MV-4-11 (cell line): Measurements from ENCODE around the gene PLA2G4F.
A peak's percentile ranks its signal among the peaks of the same experiment; 100 is the strongest.

ENCODE experiments used
- DNase-seq: peaks from one replicate; lab custom pipeline; 2025; lab: John Stamatoyannopoulos, UW

Gene PLA2G4F

DNA sequence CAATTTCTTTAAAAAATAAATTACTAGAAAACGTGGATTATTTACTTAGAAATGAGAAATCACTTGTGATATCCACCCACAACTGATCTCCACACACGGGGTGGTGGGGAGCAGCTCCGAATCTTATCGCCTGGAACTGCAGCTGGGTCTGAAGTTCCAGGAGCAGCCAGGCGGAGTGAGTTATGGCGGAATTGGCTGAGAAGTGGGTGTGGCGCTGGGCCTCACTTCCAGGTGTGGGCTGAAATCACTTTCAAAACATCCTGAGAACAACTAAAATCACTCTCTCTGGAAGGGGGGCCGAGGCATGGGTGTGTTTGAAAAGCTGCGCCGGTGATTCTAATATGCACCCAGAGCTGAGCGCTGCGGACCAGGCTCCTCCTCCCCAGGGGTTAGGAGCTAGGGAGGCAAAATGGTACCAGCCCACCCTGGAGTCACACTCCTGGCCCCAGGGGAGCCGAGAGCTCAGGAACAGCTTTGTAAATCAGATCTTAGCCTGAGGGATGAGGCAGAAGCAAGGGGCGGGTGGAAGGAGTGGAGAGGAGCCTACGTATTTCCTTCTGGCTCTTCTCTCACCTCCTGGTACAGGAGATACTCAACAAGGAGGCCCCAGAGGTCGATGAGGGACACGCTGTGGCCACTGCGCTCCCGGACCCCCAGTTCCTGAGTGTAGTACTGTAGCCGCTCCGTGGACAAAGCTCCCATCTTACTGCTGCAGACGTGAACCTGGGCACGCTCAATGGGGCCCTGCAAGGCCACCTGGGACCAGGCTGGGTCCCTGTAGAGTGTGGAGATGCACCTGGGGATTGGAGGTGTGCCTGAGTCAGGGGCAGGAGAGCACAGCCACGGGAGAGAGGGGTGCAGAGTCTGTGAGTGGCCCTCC is 9.6 kb downstream of the PLA2G4F start:
- DNase-seq, result no peak

DNA sequence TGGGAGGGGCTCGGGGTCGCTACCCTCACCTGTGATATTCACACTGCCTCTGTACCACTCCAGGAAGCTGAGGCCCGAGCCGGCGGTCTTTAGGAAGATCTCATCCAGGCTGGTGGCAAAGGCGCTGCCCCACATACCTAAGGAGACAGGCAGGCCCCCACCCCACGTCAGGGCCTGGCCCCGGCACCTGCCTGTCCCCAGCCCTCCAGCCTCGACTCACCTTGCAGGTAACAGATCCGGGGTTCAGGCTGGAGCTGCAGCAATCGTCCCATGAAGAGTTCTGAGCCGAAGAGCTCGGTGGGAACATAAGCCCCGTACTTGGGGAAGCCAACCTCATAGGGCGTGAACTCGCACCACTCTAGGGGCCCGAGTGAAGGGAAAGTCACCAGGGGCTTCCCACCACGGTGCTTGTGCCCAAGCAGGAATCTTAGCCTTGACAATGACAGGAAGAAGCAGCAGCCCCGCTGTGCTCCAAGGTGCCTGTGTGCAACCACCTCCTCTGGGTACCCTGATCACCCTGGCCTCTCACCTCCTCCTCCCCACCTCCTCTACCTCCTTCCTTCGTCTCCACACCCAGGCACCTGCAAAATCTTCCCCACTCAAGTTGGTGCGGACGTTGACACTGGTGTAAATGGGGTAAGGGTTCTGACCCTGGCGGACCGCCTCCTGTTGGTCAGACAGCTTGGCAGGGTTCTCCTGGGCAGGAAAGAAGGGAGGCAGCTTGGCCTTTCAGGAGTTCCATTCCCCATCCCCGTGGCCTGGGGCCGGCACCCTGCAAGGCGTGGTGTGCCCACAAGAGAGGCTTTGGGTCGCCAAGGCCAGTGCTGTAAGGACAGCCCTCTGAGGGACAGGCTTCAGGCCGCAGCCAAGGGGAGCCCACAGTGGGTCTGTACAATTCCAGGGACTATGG is 10.6 kb downstream of the PLA2G4F start:
- no peak for DNase-seq

DNA sequence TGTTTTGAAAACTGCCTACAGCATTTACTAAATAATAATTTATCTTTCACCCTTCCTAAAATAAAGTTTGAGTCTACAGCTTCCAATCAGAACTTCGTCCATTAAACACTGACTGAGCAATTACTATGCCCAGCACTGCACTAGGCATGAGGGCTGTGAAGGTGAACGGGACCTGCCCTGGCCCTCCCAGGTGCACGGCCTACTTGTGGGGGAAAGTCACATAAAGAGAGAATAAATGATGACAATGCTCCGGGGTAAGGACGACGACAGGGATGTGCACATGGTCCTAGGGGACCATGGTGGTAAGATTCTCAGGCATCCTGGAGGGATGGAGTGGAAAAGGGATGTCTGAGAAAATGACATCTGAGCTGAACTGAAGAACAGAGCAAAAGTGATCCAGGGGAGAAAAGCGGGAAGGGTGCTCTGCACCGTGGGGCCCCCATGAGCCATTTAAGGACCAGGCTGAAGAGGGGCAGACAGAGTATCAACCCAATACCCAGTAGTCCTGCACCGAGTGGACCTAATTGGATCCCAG is 11.5 kb downstream of the PLA2G4F start:
- DNase-seq, result no peak

DNA sequence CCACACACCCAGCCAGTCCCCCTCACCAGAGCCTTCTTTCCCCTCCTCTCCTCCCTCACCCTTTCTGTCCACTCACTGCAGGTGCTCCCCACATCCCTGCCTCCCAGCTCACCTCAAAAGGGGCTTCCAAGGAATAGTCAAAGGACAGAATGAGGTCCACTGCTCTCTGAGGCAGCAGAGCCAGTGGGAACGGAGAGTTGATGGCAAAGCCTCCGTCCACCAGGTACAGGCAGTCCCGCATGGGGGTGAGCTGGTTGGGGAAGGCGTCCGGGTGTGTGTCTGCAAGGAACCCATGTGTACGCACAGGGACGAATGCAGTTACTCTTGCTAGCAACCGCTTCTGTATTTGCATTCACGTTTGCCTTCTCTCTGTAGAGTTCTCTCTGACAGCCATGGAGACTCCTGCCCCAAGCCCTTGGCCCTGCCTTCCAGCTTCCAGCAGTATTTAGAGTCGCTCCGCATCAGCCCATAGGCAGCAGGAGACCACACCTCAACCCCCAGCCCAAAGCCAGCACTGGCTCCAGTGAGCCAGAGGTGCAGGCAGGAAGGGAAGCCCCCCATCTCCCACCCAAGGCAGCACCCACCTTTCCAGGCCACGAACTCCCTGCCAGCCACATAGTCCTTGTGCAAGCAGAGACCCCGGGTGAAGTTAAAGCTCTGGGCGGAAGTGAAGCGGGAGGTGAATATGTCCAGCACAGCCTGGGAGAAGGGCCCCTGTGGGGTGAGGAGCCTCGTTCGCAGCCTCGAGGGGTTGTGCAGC is 12.4 kb downstream of the PLA2G4F start:
- DNase-seq, result no peak

DNA sequence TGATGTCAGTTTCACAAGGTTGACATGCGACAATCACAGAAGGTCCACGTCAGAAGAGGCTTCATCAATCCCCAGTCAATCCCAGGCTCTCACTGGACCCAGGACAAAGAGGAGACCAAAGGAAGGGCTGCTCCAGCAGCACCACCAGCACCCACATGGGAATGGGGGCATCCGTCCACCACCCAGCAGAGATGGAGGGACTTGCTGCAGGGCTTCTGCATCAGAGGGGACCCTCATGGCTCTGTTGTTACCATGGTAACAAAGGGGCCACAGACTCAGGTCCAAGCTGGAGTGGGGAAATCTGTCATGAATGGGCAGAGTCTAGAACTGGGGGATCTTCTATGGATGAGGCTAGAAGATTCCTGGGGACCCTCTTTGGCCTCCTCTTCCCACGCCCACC is 13.1 kb downstream of the PLA2G4F start:
- no peak for DNase-seq

DNA sequence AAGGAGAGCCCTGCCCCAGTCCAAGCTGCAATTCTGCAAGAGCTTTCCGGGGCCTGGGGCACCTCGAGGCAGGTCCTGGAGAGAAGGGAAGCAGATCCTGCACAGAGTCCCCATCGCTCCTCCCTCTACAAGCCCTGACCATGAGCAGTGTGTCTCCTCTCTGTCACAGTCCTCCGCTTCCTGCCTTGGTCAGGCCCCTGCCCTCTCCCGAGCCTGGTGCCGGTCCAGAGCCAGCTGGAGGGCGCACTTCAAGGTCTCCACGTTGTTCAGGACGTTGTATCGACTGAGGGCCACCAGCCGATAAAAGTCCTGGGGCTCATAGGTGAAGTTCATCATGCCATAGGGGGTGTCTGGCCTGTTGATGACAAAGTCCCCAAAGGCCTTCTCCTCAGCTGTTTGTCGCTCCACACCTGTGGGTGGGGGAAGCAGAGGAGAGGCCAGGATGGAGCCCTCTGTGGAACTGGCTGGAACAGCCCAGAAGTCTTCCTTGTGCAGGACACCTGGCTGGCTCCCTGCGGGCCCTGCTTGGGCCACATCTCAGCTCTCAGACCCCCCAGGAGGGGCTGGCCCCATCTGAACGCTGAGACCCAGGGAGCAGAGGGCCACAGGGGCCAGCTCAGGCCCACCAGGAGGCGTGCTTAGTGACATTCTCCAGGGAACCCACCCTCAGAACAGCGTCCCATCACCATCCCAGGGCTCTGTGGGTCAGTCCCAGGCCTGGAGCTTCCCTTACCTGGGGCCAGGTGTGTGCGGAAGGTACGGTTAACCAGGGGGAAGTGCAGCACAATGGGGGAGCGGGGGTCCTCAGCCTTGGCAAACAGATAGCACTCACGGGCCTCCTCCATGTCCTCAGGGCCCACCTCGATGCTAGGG is 14.4 kb downstream of the PLA2G4F start:
- no peak for DNase-seq

DNA sequence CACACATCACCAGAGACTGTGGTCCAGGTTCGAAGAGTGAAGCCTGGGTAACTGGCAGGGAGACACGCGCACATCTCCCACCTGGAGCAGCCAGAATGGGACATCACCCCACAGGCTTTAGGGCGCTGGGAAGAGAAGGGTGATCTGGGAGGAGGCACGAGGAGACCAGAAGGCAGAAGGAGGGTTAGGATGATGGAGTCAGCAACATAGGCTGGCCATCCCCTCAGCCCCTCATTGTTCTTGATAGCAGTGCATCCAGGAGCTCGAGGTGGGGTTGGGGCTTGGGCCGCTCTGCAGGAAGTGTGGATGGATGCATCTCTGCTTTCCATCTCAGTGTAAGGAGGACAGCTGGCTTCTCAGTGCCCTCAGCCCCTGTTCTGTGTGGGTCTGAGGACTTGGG is 15.2 kb downstream of the PLA2G4F start:
- DNase-seq, result no peak

DNA sequence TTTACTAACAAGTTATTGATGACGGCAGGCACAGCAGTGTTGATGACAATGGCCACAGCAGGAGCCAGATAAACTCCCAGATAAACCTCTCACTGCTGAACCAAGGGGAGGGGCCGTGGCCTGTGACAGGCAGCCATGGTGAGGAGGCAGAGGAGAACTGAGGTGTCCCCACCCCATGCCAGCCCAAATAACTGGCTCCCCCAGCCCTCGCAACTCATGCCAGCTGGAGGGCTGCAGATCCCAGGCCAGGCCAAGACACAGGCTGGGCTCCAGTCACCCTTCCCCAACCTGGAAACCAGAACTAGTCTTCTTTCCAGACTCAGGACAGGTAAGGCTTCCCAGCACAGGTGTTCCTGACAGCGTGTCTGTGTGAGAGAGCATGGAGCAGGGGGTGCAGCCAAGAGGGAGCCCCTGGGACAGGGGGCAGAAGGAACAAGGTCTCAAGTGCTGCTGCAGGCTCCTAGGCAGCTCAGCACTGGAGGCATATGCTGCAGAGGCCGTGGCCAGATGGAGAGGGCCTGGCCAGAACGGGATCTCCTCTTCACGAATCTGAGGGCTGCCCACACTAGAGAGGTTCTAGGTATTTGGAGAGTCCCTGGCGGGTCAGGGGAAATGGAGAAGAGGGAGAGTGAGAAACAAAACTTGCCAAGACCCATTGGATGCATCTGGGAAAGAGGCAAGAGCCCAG is 15.9 kb downstream of the PLA2G4F start:
- no peak for DNase-seq

DNA sequence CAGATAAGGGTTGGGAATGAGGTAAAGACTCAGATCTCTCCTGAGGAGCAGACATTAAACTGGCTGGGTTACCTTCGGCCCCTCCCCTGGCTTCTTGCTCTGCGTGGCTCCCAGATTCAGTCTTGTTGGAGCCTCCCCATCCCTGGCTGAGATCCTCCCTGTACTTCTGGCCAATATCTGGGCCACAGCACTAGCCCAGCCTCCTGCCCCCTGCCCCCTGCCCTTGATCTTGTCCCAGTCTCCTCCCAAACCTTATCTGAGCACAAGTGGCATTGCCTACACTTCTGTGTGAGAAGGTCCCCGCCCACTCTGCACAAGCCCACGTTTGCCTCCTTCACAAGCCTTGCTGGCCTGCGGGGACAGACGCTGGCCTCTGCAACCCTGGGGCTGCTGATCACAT is 16.8 kb downstream of the PLA2G4F start:
- DNase-seq, result no peak

DNA sequence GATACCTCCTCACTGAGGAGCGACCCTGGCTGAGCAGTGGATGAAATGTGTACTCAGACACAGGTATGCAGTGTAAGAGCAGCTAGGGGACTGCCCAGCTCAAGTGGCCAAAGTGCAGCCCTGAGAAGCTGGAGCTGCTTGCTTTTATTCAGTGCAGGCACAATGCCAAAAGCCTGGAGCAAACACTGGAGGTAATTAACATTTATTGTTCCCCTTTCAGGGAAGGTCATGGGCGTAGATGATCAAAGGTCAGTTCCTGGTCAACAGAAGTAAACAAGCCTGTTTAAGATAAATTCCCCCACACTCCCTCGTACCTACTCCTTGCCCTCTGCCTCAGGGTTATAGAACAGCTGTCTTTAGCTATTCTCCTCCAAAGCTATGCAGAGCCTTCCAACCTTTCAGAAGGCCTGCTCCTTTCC is 17.5 kb downstream of the PLA2G4F start:
- DNase-seq, result no peak

DNA sequence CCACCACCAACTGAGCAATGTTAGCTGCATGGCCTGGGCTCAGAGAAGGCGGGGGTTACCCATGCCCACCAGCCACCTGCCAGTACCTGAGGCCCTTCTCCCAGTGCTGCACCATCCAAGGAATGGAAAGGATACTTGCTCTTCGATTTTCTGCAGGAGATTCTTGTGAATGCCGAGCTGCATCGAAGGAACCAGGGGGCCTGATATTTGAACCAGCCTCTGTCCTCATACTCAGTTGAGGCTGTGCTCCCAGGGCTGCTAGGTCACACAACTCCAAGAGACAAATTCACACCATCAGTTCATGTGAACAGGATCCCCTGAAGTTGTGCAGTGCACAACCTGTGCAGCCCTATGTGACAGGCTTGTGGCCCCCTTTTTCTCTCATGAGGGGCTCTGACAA is 18.0 kb downstream of the PLA2G4F start:
- no peak for DNase-seq

DNA sequence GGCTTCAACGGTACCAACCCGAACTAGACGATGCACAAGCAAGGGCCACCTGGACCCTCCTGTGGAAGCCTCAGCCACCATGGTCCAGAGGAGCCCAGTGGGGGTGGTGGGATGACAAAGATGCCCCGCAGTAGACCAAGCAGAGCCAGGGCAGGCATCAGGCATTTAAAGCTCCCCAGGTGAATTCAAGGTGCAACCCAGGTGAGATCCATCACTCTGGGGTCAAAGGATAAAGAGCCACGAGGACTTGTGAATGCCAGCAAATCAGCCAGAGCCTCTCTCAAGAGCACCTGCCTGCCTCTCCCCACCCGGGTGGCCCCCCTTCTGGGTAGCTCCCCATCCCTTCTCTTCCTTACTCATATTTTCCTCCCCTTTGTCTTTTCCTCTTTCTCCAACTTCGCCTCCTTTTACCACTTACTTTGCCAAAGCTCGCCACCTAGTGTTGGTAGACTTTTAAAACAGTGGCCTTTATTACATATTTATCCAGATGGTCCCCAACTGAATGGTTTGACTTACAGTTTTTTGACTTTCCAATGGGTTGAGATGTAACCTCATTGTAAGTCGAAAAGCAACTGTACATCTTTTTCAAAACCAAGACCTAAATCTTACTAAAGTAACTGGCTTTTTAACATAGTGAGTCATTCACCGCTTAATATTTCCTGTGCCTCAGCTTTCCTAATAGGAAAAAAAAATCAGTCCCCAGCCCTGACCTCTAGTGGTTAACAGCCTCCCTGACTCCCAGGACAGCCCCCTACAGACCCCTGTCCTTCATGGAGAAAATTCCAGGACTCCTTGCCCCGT is 18.8 kb downstream of the PLA2G4F start:
- peak; percentile 44 for DNase-seq

DNA sequence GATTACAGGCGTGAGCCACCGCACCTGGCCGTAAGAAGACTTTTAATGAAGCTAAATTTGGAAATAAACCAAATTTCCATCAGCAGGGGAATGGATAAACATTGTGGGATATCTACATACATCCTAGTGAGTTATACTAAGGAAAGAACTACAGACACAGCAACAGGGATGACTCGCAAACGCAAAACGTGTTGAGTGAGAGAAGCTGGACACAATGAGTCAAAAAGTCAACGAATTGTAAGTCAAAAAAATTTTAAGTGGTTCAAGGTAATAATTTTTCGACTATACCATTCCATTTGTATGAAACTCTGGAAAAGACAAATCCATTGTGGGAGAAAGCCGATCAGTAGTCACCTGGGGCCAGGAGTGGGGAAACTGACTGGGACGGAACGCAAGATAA is 19.9 kb downstream of the PLA2G4F start:
- DNase-seq, result no peak

DNA sequence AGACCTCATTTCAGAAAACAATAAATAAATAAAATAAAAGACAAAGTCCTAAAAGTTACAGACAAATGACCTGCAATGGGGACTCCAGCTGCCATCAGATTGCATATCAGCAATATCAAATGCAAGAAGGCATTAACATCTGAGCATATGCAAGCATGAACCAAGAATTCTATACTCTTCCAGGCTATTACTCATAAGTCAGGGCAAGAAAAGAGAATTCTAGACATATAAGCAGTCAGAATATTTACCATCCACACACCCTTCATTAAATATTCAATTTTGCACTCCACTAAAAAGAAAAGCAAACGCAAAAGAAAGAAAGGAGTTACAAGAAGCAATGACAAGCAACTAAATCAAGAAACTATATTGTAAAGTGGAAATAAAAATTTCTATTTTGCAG is 21.1 kb downstream of the PLA2G4F start:
- no peak for DNase-seq

DNA sequence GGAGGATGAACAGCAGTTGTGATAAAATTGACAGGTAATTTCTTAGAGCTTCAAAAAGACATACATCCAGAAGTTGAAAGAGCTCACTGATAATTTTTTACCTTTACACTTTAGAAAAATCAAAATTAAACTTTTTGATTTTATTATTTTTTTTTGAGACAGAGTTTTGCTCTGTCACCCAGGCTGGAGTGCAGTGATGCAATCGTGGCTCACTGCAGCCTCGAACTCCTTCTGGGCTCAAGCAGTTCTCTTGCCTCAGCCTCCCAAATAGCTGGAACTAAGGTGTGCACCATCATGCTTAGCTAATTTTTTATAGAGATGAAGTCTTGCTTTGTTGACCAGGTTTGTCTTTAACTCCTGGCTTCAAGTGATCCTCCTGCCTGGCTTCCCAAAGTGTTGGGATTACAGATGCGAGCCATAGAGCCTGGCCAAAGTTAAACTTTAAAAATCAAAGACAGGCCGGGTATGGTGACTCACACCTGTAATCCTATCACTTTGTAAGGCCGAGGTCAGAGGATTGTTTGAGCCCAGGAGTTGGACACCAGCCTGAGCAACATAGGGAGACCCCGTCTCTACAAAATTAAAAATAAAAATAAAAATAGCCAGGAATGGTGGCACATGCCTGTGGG is 21.7 kb downstream of the PLA2G4F start:
- DNase-seq, result no peak

DNA sequence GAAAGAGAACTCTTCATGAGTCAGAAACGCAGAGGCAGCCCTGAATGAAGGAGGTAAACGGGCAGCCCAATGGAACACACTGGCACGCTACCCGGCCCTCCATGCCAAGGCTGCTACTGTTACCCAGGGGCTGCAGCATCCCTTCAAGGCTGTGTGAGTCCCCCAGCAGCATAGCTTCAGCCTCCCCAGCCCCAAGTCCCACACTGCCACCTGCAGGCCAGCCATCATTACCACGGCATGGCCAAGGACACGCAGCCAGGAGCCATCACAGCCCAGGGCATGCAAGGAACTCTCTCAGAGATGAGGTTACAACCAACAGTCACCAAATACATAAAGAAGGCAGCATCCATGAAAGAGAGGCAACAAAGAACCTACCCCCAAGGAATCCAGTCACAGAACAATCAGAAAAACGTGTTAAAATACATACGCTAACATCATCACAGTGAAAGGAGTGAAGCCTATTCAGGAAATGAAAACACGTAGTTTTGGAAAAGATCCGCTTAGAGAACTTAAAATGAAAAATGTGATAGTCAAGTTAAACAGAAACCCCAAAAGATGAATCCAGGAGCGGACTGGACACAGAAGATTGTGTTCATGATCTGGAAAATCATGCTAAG is 22.4 kb downstream of the PLA2G4F start:
- peak; percentile 52 for DNase-seq

DNA sequence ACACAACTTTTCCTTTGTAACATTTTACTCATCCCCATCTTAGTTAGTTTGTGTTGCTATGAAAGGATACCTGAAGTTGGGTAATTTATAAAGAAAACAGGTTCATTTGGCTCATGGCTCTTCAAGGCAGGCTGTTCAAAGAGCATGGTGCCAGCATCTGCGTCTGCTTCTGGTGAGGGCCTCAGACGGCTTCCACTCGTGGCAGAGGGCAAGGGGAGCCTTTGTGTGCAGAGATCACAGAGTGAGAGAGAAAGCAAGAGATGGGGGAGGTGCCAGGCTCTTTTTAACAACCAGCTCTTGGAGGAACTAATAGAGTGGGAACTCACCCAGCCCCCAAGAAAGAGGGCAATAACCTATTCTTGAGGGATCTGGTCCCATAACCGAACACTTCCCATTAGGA is 23.1 kb downstream of the PLA2G4F start:
- no peak for DNase-seq
